Retinal pigment epithelial cell (primary cell): Measurements from ENCODE around the gene RPL37A.

Source experiments
- DNase-seq: peaks from one replicate; pipeline ENCODE4 v3.0.0-alpha.2; 2010; ENCODE audit warnings: low read depth
- H3K4me3 ChIP-seq: 2 replicates; pipeline ENCODE4 v1.5.1; 2011; ENCODE audit warnings: mild to moderate bottlenecking, low read length, control low read depth, moderate library complexity
- CTCF ChIP-seq: conservative IDR thresholded peaks from 2 replicates; pipeline ENCODE4 v1.5.1; 2011; ENCODE audit warnings: low read depth, low read length, control low read depth, inconsistent platforms

The RPL37A gene

GRCh38 chr2:216503697-216504375, 5.2 kb downstream of the RPL37A start:
- DNase-seq = no peak
- no peak for TF ChIP-seq CTCF
- no peak overlapping the region for H3K4me3 ChIP-seq

GRCh38 chr2:216504376-216504762, 5.7 kb downstream of the RPL37A start:
- TF ChIP-seq CTCF = no peak
- H3K4me3 ChIP-seq = no peak overlapping the region
- DNase-seq = no peak

DNA sequence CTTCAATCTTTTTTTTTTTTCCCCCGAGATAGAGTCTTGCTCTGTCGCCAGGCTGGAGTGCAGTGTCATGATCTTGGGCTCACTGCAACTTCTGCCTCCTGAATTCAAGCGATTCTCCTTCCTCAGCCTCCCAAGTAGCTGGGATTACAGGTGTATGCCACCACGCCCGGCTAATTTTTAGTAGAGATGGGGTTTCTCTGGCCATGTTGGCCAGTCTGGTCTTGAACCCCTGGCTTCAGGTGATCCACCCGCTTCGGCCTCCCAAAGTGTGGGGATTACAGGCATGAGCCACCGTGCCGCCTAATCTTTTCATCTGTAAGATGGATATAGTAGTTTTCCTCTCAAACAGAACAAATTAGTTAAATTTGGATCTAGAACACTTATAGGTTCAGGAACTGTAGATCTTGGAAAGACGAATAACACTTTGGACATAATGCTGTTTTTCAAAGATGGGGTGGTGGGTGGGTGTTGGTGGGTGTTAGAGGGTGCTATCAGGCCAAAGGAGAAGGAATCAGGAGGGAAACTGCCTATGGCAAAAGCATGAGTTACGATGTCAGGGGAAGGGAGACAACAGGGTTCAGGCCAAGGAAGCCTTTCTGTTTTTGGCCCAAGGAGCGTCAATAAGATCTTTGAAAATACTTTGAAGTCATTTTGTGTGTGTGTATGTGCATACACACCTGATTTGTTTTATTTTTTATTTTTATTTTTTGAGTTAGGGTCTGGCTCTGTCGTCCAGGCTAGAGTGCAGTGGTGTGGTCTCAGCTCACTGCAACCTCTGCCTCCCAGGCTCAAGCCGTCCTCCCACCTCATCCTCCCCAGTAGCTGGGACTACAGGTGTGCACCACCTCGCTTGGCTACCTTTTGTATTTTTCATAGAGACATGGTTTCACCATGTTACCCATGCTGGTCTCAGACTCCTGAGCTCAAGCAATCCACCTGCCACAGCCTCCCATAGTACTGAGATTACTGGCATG, 6.8 kb downstream of the RPL37A start:
- no peak overlapping the region for H3K4me3 ChIP-seq
- TF ChIP-seq CTCF = no peak
- DNase-seq = no peak

- TF ChIP-seq CTCF = no peak
- H3K4me3 ChIP-seq = no peak overlapping the region
- DNase-seq = no peak
Measured at GRCh38 chr2:216507220-216508160, 8.8 kb downstream of the RPL37A start.

DNA sequence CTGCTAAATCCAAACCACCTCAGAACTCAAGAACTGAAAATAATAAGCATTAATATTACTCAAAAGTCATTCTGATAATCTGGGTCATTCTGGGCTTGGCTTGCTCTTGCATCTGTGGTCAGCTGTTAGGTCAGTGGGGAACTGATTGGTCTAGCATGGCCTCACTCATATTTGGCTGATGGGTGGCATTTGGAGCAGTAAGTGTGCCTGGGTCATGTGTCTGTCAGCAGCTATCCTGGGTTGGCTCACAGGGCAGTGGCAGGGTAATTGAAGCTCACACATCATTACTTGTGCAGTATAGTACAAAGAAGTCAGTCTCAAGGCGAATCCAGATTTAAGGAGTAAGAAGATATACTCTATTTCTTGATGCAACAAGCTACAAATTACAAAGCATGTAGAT, 9.6 kb downstream of the RPL37A start:
- no peak for TF ChIP-seq CTCF
- no peak overlapping the region for H3K4me3 ChIP-seq
- no peak for DNase-seq

GRCh38 chr2:216516730-216517350, 18.2 kb downstream of the RPL37A start:
- DNase-seq = no peak
- no peak overlapping the region for H3K4me3 ChIP-seq
- TF ChIP-seq CTCF = peak; percentile 77
